Type B pancreatic cell (in vitro differentiated cells): ENCODE data around the gene KAT2B. TPM values are rescaled to one million over a fixed set of nuclear protein-coding genes. Genes with fewer than 3 reads are reported as not detected.
A peak's percentile ranks its signal among the peaks of the same experiment; 100 is the strongest.

ENCODE experiments used
- DNase-seq: peaks from one replicate; pipeline ENCODE4 v3.0.0; 2021; ENCODE audit warnings: mixed read lengths; ENCODE audit not compliant: unreplicated experiment; ENCODE audit errors: extremely low spot score
- H3K27ac Mint-ChIP-seq: 2 replicates; pipeline ENCODE4 v1.8.0; 2021; ENCODE audit warnings: mild to moderate bottlenecking, mixed read lengths
- H3K27me3 Mint-ChIP-seq: 2 replicates; pipeline ENCODE4 v1.8.0; 2021; ENCODE audit warnings: mixed read lengths
- H3K36me3 Mint-ChIP-seq: 2 replicates; pipeline ENCODE4 v1.8.0; 2021; ENCODE audit warnings: mixed read lengths
- H3K4me1 Mint-ChIP-seq: one replicate; pipeline ENCODE4 v1.8.0; 2021; ENCODE audit warnings: mixed read lengths; ENCODE audit not compliant: unreplicated experiment
- H3K4me3 Mint-ChIP-seq: 2 replicates; pipeline ENCODE4 v1.8.0; 2021; ENCODE audit warnings: mild to moderate bottlenecking, mixed read lengths
- H3K9me3 Mint-ChIP-seq: 2 replicates; pipeline ENCODE4 v1.8.0; 2021; ENCODE audit warnings: mixed read lengths
- total RNA-seq: library from RNA; stranded (reverse); gene quantifications from 2 replicates; pipeline ENCODE4 v1.2.1, GENCODE V29; 2021; ENCODE audit warnings: low replicate concordance
- TF ChIP-seq, protein P1 (sequence below): fragments of 200-600 bp; sonication (generic); conservative IDR thresholded peaks from 2 replicates; pipeline ENCODE4 v1.5.0; 2021; ENCODE audit warnings: antibody characterized with exemption, mild to moderate bottlenecking

KAT2B gene
- total RNA-seq, 1 donor from 2014 or later, result 13.2 TPM

- DNase-seq, result no peak
- Mint-ChIP-seq H3K9me3 (no peaks in the 10 kb centered on the region), H3K27ac (peak overlapping the region; percentile 24), H3K36me3 (peaks cover 16% of the 10 kb centered on the region), H3K4me1 (peaks cover 17% of the 10 kb centered on the region), H3K4me3 (no peak overlapping the region), H3K27me3 (no peaks in the 10 kb centered on the region)
- TF ChIP-seq, protein P1, sequence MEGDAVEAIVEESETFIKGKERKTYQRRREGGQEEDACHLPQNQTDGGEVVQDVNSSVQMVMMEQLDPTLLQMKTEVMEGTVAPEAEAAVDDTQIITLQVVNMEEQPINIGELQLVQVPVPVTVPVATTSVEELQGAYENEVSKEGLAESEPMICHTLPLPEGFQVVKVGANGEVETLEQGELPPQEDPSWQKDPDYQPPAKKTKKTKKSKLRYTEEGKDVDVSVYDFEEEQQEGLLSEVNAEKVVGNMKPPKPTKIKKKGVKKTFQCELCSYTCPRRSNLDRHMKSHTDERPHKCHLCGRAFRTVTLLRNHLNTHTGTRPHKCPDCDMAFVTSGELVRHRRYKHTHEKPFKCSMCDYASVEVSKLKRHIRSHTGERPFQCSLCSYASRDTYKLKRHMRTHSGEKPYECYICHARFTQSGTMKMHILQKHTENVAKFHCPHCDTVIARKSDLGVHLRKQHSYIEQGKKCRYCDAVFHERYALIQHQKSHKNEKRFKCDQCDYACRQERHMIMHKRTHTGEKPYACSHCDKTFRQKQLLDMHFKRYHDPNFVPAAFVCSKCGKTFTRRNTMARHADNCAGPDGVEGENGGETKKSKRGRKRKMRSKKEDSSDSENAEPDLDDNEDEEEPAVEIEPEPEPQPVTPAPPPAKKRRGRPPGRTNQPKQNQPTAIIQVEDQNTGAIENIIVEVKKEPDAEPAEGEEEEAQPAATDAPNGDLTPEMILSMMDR, result no peak
Observed at GRCh38 chr3:20140881-20141280, 100.6 kb downstream of the KAT2B start.

DNA sequence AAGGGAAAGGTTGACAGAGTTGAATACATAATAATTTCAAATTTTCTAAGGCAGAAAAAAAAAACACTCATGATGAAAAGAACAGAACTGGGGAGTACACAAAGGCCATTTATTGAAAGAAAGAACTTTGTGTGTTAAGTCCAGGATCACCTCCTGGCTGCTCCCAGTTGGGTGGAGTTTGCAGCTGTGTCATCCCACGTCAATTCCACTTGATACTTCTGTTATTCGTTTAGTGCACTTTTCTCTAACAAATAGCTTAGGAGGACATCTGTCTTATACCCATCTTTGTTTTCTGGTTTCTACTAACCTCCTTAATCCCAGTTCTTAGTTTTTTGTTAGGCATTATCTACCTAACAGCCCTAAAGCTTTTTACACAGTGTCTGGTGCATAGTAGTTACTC, 101.1 kb downstream of the KAT2B start:
- TF ChIP-seq, protein P1, result no peak
- H3K36me3 Mint-ChIP-seq, result peaks cover 16% of the 10 kb centered on the region
- no peaks in the 10 kb centered on the region for H3K9me3 Mint-ChIP-seq
- peak overlapping the region; percentile 24 for H3K27ac Mint-ChIP-seq
- peaks cover 21% of the 10 kb centered on the region for H3K4me1 Mint-ChIP-seq
- H3K4me3 Mint-ChIP-seq, result no peak overlapping the region
- no peaks in the 10 kb centered on the region for H3K27me3 Mint-ChIP-seq
- no peak for DNase-seq

GRCh38 chr3:20141851-20142250, 101.6 kb downstream of the KAT2B start:
- H3K4me1 Mint-ChIP-seq, result peaks cover 25% of the 10 kb centered on the region
- TF ChIP-seq, protein P1, result peak; percentile 29
- H3K9me3 Mint-ChIP-seq, result no peaks in the 10 kb centered on the region
- H3K4me3 Mint-ChIP-seq, result peak overlapping the region; percentile 44
- no peaks in the 10 kb centered on the region for H3K27me3 Mint-ChIP-seq
- H3K27ac Mint-ChIP-seq, result no peak overlapping the region
- peaks cover 16% of the 10 kb centered on the region for H3K36me3 Mint-ChIP-seq
- DNase-seq, result no peak

- TF ChIP-seq, protein P1, result no peak
- Mint-ChIP-seq H3K36me3 (peaks cover 16% of the 10 kb centered on the region), H3K27me3 (no peaks in the 10 kb centered on the region), H3K9me3 (no peaks in the 10 kb centered on the region), H3K27ac (no peak overlapping the region), H3K4me1 (peaks cover 29% of the 10 kb centered on the region), H3K4me3 (no peak overlapping the region)
- no peak for DNase-seq
Observed at GRCh38 chr3:20142517-20142916, 102.3 kb downstream of the KAT2B start.

DNA sequence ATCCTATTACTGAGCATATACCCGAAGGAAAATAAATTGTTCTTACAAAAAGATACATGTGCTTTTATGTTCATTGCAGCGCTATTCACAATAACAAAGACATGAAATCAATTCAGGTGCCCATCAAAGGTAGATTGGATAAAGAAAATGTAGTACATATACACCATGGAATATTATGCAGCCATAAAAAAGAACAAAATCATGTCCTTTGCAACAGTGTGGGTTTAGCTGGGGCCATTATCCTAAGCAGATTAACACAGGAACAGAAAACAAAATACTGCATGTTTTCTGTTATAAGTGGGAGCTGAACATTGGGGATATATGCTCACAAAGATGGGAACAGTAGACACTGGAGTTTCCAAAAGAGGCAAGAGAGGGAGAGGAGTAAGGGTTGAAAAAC, 103.3 kb downstream of the KAT2B start:
- TF ChIP-seq, protein P1, result no peak
- Mint-ChIP-seq H3K36me3 (peaks cover 16% of the 10 kb centered on the region), H3K4me3 (no peak overlapping the region), H3K27me3 (no peaks in the 10 kb centered on the region), H3K9me3 (no peaks in the 10 kb centered on the region), H3K27ac (no peak overlapping the region), H3K4me1 (peaks cover 32% of the 10 kb centered on the region)
- DNase-seq, result no peak

DNA sequence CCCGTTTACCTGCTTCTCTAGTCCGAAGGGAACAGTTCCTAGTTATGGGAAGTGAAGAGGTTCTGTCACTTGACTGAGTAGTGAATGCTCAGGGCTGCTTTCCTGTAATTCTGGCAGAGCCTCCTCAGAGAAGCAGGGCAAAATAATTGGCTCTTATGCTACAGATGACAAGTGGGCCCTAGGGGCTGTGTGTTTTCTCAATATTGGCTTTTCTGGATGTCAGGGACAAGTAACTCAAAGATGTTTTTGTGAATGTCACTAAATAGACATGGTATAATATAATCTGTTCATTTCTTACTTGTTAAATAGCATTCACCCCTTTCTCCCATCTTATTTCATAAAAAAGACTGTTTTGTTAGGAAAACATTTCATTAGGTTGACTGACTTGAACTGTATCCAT, 105.6 kb downstream of the KAT2B start:
- Mint-ChIP-seq H3K4me1 (peaks cover 30% of the 10 kb centered on the region), H3K27me3 (no peaks in the 10 kb centered on the region), H3K36me3 (peaks cover 17% of the 10 kb centered on the region), H3K9me3 (no peaks in the 10 kb centered on the region), H3K27ac (no peak overlapping the region), H3K4me3 (no peak overlapping the region)
- no peak for DNase-seq
- TF ChIP-seq, protein P1, result no peak
